ENCODE results near the gene CSNK2B. TPM values are rescaled to one million over a fixed set of nuclear protein-coding genes. Genes with fewer than 3 reads are reported as not detected.

CSNK2B gene
- total and polyA plus RNA-seq, 10 of the 15 experiments (the other 5 are each of a cell fraction or from before 2014, with no cell fraction given), result 56.3 to 405 (median 286) TPM

DNA sequence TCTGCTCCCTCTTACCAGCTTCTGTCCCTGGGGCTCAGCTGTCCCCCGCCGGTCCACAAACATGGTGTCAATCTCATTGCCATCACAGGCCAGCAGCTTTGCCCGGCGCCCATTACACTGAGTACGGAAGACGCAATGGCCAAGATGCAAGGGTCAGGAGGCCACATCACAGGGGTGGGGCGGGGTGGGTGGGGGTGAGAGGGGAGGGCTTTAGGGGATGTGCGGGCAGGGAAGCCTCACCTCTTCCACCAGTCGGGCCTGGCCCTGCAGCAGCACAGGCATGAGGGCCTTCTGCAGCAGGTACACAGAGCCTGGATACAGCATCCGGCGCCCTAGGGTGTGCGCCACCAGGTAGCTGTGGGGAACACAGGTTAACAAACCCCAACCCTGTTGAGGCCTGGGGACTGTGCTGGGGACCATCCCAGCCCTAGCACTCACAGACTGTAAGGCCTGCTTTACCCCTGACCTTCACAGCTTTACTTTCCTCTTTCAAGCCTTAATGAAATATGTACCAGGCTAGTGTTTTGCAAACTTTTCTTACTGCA lies 25.8 kb downstream of the CSNK2B start (continued):
- TF ChIP-seq TARDBP (IDR thresholded peaks at IDR 0.05; ENCODE audit: borderline replicate concordance) (no peak), ZNF24 (IDR thresholded peaks at IDR 0.05) (no peak), PML (IDR thresholded peaks at IDR 0.05; ENCODE audit: low read length) (no peak), ESRRA (IDR thresholded peaks at IDR 0.05; ENCODE audit: low read length) (no peak), BCL11A (IDR thresholded peaks at IDR 0.05; ENCODE audit: low read depth, low read length) (no peak), CHD2 (IDR thresholded peaks at IDR 0.05; ENCODE audit: borderline replicate concordance, low read depth, low read length) (no peak), NFYA (IDR thresholded peaks at IDR 0.05; ENCODE audit: borderline replicate concordance, low read depth, low read length) (no peak)
- TF ChIP-seq, protein P1, sequence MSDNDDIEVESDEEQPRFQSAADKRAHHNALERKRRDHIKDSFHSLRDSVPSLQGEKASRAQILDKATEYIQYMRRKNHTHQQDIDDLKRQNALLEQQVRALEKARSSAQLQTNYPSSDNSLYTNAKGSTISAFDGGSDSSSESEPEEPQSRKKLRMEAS (IDR thresholded peaks at IDR 0.05; ENCODE audit: low read depth, low read length), result no peak

DNA sequence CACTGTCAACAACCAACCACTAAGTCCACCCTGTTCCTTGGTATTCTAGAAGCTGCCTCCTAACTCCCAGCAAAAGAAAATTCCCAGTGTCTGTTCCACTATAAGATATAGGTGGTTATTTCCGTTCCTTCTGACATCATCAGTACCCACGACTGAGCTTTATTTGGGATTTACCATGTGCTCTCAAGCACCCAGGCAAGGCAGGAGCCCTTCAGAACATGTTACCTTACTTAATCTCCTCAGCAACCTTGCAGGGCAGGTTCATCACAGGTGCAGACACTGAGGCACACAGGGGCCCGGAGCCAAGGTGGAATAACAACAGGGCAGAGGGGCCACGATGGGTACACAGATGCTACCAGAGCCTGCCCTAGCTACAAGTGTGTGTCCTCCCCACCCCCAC lies 26.5 kb downstream of the CSNK2B start:
- CTCF ChIA-PET, result interaction anchor here (0.7 kb wide), 1 partner anchor 46 kb away, joined by 3 read pairs; no protein-coding TSS in a partner anchor
- 92% methylated on average over 4 of the region's 4 CpGs for WGBS (ENCODE audit: insufficient coverage, insufficient replicate concordance, low lambda C conversion rate, missing lambda C conversion rate)
- FAIRE-seq (no peak), DNase-seq (ENCODE audit: low read depth, low spot score) (no peak), ATAC-seq (no peak)
- Histone ChIP-seq H4K20me1 (ENCODE audit: control insufficient read depth, insufficient read depth) (no peaks in the 10 kb centered on the region), H3K4me3 (no peak overlapping the region), H3K36me3 (ENCODE audit: control insufficient read depth in 2 of 2, insufficient read depth in 2 of 2, low read length in 1 of 2) (peaks cover 17 to 40% of the 10 kb centered on the region in 2 experiments), H3K9me3 (replicated peaks; ENCODE audit: control insufficient read depth, insufficient read depth, low read length) (no peaks in the 10 kb centered on the region), H2AFZ (ENCODE audit: control insufficient read depth, low read depth, low read length) (no peak overlapping the region), H3K27ac (ENCODE audit: control insufficient read depth, insufficient read depth) (no peak overlapping the region), H3K9ac (ENCODE audit: control insufficient read depth, insufficient read depth, low read length) (no peak overlapping the region), H3K4me2 (ENCODE audit: control insufficient read depth, insufficient read depth) (no peak overlapping the region), H3K79me2 (ENCODE audit: control insufficient read depth, insufficient read depth, low read length) (no peaks in the 10 kb centered on the region), H3K4me1 (ENCODE audit: control insufficient read depth, insufficient read depth, low read length) (no peaks in the 10 kb centered on the region), H3K27me3 (replicated peaks in 1 of 2; ENCODE audit: control insufficient read depth in 2 of 2, insufficient read depth in 2 of 2, low read length in 1 of 2) (no peaks in the 10 kb centered on the region)
- BruUV-seq (replicated peaks), result no TSS peak
- intact Hi-C loops (cut with micrococcal nuclease; ENCODE audit: unreplicated experiment), result no loop called here
- in situ Hi-C loops (cut with MboI), result no loop called here
- SMC1A ChIA-PET (ENCODE audit: uncharacterized antibody, unreplicated experiment), result no interaction called here
- RAD21 ChIA-PET (ENCODE audit: unreplicated experiment), result no interaction called here
- TF ChIP-seq PAX5 (IDR thresholded peaks at IDR 0.05; ENCODE audit: borderline replicate concordance, low read depth, low read length), result no peak
- TF ChIP-seq SMAD1 (IDR thresholded peaks at IDR 0.05; ENCODE audit: low read depth, partially characterized antibody), result no peak
- TF ChIP-seq CHD4 (IDR thresholded peaks at IDR 0.05), result no peak
- no peak for TF ChIP-seq SREBF1 (IDR thresholded peaks at IDR 0.05; ENCODE audit: low read length)
- TF ChIP-seq TBL1XR1 (IDR thresholded peaks at IDR 0.05; ENCODE audit: low read depth, low read length), result no peak
- TF ChIP-seq ZSCAN29 (IDR thresholded peaks at IDR 0.05), result no peak
- no peak for TF ChIP-seq IKZF1 (conservative IDR thresholded peaks at IDR 0.05)
- no peak for TF ChIP-seq MTA3 (IDR thresholded peaks at IDR 0.05; ENCODE audit: borderline replicate concordance, low read length)
- TF ChIP-seq, protein P2, sequence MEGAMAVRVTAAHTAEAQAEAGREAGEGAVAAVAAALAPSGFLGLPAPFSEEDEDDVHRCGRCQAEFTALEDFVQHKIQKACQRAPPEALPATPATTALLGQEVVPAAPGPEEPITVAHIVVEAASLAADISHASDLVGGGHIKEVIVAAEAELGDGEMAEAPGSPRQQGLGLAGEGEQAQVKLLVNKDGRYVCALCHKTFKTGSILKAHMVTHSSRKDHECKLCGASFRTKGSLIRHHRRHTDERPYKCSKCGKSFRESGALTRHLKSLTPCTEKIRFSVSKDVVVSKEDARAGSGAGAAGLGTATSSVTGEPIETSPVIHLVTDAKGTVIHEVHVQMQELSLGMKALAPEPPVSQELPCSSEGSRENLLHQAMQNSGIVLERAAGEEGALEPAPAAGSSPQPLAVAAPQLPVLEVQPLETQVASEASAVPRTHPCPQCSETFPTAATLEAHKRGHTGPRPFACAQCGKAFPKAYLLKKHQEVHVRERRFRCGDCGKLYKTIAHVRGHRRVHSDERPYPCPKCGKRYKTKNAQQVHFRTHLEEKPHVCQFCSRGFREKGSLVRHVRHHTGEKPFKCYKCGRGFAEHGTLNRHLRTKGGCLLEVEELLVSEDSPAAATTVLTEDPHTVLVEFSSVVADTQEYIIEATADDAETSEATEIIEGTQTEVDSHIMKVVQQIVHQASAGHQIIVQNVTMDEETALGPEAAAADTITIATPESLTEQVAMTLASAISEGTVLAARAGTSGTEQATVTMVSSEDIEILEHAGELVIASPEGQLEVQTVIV (IDR thresholded peaks at IDR 0.05; ENCODE audit: borderline replicate concordance, partially characterized antibody), result no peak
- TF ChIP-seq CREB1 (IDR thresholded peaks at IDR 0.05; ENCODE audit: low read depth), result no peak
- TF ChIP-seq, protein P3, sequence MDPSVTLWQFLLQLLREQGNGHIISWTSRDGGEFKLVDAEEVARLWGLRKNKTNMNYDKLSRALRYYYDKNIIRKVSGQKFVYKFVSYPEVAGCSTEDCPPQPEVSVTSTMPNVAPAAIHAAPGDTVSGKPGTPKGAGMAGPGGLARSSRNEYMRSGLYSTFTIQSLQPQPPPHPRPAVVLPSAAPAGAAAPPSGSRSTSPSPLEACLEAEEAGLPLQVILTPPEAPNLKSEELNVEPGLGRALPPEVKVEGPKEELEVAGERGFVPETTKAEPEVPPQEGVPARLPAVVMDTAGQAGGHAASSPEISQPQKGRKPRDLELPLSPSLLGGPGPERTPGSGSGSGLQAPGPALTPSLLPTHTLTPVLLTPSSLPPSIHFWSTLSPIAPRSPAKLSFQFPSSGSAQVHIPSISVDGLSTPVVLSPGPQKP (IDR thresholded peaks at IDR 0.05; ENCODE audit: low read depth, low read length), result no peak
- TF ChIP-seq PML (IDR thresholded peaks at IDR 0.05; ENCODE audit: low read length), result no peak
- no peak for TF ChIP-seq FOXM1 (IDR thresholded peaks at IDR 0.05; ENCODE audit: low read depth, low read length)
- TF ChIP-seq ZNF24 (IDR thresholded peaks at IDR 0.05), result no peak
- POLR2A ChIA-PET, result interaction anchor here (1.1 to 2.2 kb wide), 2 partner anchors 46 to 140 kb away, joined by 5 to 11 read pairs; no protein-coding TSS in a partner anchor
